ENCODE results near the gene FARP1.

The FARP1 gene

DNA sequence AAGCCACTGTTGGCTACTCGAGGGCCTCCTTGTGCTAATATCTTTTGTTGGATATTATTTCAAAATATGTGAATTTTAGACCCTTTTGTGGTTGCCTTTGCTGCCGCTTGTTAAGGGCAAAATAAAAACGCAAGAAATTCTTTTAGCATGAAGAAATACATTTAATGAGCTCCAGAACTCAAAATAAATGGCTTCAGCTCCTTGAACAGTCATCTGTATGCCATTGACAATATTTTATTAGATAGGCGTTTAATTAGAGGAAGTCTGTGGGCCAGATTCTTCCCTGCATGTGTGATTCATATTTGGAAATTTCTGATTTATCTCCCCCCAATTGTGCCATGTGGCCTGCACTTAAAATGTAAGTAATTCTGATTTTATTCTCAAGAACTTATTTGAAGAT is 256.9 kb downstream of the FARP1 start:
- Histone ChIP-seq H3K4me1 (ENCODE audit: control insufficient read depth, insufficient read depth, low read length) (peaks cover 2% of the 10 kb centered on the region; the same call in 1 of the 2 replicates), H3K36me3 (ENCODE audit: control insufficient read depth in 2 of 2, insufficient read depth in 1 of 2, low read length in 2 of 2) (peaks cover 0 to 8% of the 10 kb centered on the region in 2 experiments; a peak in 1 of 3 replicates), H3K4me3 (ENCODE audit: low read depth, low read length) (no peak overlapping the region), H3K9me3 (ENCODE audit: control insufficient read depth, insufficient read depth, low read depth, low read length) (no peaks in the 10 kb centered on the region), H3K27ac (ENCODE audit: extremely low read depth, low read depth, low read length) (no peak overlapping the region)
- ChIA-PET CTCF (no interaction called here), POLR2A (interaction anchor here (1.5 kb wide), 1 partner anchor 14 kb away, joined by 3 read pairs; no protein-coding TSS in a partner anchor)
- TF ChIP-seq ZNF10 (tag by site-specific recombination; IDR thresholded peaks at IDR 0.05): no peak
- TF ChIP-seq ZNF37A (tag by site-specific recombination; IDR thresholded peaks at IDR 0.05): no peak
- TF ChIP-seq, protein P1, sequence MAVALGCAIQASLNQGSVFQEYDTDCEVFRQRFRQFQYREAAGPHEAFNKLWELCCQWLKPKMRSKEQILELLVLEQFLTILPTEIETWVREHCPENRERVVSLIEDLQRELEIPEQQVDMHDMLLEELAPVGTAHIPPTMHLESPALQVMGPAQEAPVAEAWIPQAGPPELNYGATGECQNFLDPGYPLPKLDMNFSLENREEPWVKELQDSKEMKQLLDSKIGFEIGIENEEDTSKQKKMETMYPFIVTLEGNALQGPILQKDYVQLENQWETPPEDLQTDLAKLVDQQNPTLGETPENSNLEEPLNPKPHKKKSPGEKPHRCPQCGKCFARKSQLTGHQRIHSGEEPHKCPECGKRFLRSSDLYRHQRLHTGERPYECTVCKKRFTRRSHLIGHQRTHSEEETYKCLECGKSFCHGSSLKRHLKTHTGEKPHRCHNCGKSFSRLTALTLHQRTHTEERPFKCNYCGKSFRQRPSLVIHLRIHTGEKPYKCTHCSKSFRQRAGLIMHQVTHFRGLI (tag by site-specific recombination; IDR thresholded peaks at IDR 0.05): no peak
- TF ChIP-seq ZNF274 (IDR thresholded peaks at IDR 0.05; ENCODE audit: low read length): no peak
- no peak for TF ChIP-seq ZNF274 (tag by site-specific recombination; IDR thresholded peaks at IDR 0.05; ENCODE audit: borderline replicate concordance)
- TF ChIP-seq, protein P2, sequence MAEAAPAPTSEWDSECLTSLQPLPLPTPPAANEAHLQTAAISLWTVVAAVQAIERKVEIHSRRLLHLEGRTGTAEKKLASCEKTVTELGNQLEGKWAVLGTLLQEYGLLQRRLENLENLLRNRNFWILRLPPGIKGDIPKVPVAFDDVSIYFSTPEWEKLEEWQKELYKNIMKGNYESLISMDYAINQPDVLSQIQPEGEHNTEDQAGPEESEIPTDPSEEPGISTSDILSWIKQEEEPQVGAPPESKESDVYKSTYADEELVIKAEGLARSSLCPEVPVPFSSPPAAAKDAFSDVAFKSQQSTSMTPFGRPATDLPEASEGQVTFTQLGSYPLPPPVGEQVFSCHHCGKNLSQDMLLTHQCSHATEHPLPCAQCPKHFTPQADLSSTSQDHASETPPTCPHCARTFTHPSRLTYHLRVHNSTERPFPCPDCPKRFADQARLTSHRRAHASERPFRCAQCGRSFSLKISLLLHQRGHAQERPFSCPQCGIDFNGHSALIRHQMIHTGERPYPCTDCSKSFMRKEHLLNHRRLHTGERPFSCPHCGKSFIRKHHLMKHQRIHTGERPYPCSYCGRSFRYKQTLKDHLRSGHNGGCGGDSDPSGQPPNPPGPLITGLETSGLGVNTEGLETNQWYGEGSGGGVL (tag by site-specific recombination; IDR thresholded peaks at IDR 0.05): no peak
- no peak for TF ChIP-seq SCRT2 (tag by site-specific recombination; IDR thresholded peaks at IDR 0.05)
- TF ChIP-seq ZNF549 (tag by site-specific recombination; IDR thresholded peaks at IDR 0.05): no peak
- TF ChIP-seq, protein P3, sequence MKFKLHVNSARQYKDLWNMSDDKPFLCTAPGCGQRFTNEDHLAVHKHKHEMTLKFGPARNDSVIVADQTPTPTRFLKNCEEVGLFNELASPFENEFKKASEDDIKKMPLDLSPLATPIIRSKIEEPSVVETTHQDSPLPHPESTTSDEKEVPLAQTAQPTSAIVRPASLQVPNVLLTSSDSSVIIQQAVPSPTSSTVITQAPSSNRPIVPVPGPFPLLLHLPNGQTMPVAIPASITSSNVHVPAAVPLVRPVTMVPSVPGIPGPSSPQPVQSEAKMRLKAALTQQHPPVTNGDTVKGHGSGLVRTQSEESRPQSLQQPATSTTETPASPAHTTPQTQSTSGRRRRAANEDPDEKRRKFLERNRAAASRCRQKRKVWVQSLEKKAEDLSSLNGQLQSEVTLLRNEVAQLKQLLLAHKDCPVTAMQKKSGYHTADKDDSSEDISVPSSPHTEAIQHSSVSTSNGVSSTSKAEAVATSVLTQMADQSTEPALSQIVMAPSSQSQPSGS (tag by site-specific recombination; IDR thresholded peaks at IDR 0.05; ENCODE audit: low read depth): no peak
- TF ChIP-seq, protein P4, sequence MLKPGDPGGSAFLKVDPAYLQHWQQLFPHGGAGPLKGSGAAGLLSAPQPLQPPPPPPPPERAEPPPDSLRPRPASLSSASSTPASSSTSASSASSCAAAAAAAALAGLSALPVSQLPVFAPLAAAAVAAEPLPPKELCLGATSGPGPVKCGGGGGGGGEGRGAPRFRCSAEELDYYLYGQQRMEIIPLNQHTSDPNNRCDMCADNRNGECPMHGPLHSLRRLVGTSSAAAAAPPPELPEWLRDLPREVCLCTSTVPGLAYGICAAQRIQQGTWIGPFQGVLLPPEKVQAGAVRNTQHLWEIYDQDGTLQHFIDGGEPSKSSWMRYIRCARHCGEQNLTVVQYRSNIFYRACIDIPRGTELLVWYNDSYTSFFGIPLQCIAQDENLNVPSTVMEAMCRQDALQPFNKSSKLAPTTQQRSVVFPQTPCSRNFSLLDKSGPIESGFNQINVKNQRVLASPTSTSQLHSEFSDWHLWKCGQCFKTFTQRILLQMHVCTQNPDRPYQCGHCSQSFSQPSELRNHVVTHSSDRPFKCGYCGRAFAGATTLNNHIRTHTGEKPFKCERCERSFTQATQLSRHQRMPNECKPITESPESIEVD (tag by site-specific recombination; IDR thresholded peaks at IDR 0.05): no peak
- TF ChIP-seq ZNF354C (tag by site-specific recombination; IDR thresholded peaks at IDR 0.05; ENCODE audit: borderline replicate concordance, low read depth): no peak
- no peak for TF ChIP-seq ZNF514 (tag by site-specific recombination; IDR thresholded peaks at IDR 0.05)
- TF ChIP-seq ZNF266 (tag by site-specific recombination; IDR thresholded peaks at IDR 0.05; ENCODE audit: low read depth): no peak
- TF ChIP-seq ZNF16 (tag by site-specific recombination; IDR thresholded peaks at IDR 0.05; ENCODE audit: low read depth): no peak

DNA sequence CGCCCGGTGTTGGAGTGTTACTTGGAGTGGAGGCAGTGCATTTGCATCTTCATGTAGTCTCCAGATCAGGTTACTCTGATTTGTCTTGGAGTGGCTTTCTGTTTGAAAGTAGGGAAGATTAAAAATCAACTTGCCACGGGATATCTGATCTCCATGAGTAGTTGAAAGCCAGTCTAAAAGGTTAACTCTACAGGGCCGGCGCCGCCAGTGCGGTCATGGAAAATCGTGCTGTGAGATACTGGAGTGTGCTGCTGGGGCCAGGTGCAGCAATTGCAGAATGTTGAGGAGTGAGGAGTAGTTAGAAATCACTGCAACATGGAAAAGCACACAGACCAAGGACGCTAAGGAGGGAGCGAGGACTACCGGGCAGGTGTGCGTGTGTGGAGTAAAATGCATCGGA is 259.0 kb downstream of the FARP1 start:
- Histone ChIP-seq H3K4me1 (ENCODE audit: control insufficient read depth, insufficient read depth, low read length) (peaks cover 15% of the 10 kb centered on the region; the same call in 1 of the 2 replicates), H3K4me3 (ENCODE audit: low read depth, low read length) (no peak overlapping the region), H3K27ac (ENCODE audit: extremely low read depth, low read depth, low read length) (no peak overlapping the region), H3K36me3 (ENCODE audit: control insufficient read depth in 2 of 2, insufficient read depth in 1 of 2, low read length in 2 of 2) (no peaks in the 10 kb centered on the region), H3K9me3 (ENCODE audit: control insufficient read depth, insufficient read depth, low read depth, low read length) (no peaks in the 10 kb centered on the region)
- POLR2A ChIA-PET: interaction anchor here (0.7 kb wide), 1 partner anchor 18 kb away, joined by 3 read pairs; no protein-coding TSS in a partner anchor
- CTCF ChIA-PET: no interaction called here
- TF ChIP-seq ZNF302 (tag by site-specific recombination; IDR thresholded peaks at IDR 0.05; ENCODE audit: low read depth) (no peak), ZNF391 (tag by site-specific recombination; IDR thresholded peaks at IDR 0.05; ENCODE audit: borderline replicate concordance, low read depth) (no peak), ZNF660 (tag by site-specific recombination; IDR thresholded peaks at IDR 0.05) (no peak), MYNN (tag by site-specific recombination; IDR thresholded peaks at IDR 0.05; ENCODE audit: borderline replicate concordance) (no peak), ZBTB20 (tag by site-specific recombination; IDR thresholded peaks at IDR 0.05) (no peak), ZFP37 (tag by site-specific recombination; IDR thresholded peaks at IDR 0.05) (no peak), ZSCAN30 (tag by site-specific recombination; IDR thresholded peaks at IDR 0.05) (no peak)
- TF ChIP-seq, protein P5, sequence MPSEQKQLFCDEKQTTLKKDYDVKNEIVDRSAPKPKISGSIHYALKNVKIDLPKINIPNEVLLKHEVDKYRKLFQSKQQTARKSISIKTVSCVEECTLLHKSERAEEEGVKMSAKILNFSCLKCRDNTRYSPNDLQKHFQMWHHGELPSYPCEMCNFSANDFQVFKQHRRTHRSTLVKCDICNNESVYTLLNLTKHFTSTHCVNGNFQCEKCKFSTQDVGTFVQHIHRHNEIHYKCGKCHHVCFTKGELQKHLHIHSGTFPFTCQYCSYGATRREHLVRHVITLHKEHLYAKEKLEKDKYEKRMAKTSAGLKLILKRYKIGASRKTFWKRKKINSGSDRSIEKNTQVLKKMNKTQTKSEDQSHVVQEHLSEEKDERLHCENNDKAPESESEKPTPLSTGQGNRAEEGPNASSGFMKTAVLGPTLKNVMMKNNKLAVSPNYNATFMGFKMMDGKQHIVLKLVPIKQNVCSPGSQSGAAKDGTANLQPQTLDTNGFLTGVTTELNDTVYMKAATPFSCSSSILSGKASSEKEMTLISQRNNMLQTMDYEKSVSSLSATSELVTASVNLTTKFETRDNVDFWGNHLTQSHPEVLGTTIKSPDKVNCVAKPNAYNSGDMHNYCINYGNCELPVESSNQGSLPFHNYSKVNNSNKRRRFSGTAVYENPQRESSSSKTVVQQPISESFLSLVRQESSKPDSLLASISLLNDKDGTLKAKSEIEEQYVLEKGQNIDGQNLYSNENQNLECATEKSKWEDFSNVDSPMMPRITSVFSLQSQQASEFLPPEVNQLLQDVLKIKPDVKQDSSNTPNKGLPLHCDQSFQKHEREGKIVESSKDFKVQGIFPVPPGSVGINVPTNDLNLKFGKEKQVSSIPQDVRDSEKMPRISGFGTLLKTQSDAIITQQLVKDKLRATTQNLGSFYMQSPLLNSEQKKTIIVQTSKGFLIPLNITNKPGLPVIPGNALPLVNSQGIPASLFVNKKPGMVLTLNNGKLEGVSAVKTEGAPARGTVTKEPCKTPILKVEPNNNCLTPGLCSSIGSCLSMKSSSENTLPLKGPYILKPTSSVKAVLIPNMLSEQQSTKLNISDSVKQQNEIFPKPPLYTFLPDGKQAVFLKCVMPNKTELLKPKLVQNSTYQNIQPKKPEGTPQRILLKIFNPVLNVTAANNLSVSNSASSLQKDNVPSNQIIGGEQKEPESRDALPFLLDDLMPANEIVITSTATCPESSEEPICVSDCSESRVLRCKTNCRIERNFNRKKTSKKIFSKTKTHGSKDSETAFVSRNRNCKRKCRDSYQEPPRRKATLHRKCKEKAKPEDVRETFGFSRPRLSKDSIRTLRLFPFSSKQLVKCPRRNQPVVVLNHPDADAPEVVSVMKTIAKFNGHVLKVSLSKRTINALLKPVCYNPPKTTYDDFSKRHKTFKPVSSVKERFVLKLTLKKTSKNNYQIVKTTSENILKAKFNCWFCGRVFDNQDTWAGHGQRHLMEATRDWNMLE (tag by site-specific recombination; conservative IDR thresholded peaks at IDR 0.05; ENCODE audit: low read depth): no peak
- TF ChIP-seq, protein P6, sequence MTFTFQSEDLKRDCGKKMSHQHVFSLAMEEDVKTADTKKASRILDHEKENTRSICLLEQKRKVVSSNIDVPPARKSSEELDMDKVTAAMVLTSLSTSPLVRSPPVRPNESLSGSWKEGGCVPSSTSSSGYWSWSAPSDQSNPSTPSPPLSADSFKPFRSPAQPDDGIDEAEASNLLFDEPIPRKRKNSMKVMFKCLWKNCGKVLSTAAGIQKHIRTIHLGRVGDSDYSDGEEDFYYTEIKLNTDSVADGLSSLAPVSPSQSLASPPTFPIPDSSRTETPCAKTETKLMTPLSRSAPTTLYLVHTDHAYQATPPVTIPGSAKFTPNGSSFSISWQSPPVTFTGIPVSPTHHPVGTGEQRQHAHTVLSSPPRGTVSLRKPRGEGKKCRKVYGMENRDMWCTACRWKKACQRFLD (tag by site-specific recombination; IDR thresholded peaks at IDR 0.05): no peak
